HG03066 (cell line): Measurements from ENCODE around the gene ABHD12.
"Not testable (repeated sequence)": the region's sequence is repeated elsewhere in the genome, so short reads cannot be mapped to it uniquely, and the experiment has no call there.

Experiments
- ATAC-seq: cut with Tn5 transposase; IDR thresholded peaks from one replicate; pipeline ENCODE4 v1.9.1; 2021; ENCODE audit warnings: low read depth; ENCODE audit not compliant: unreplicated experiment

Gene ABHD12

GRCh38 chr20:25269057-25269832, 121.4 kb downstream of the ABHD12 start:
- ATAC-seq = no peak

- not testable (repeated sequence) for ATAC-seq
Measured at GRCh38 chr20:25260770-25261437, 129.7 kb downstream of the ABHD12 start.

GRCh38 chr20:25259788-25260254, 130.8 kb downstream of the ABHD12 start:
- no peak for ATAC-seq

GRCh38 chr20:25259358-25259757, 131.3 kb downstream of the ABHD12 start:
- ATAC-seq = no peak

- ATAC-seq = no peak
Measured at GRCh38 chr20:25258828-25259227, 131.8 kb downstream of the ABHD12 start.

- no peak for ATAC-seq
Measured at GRCh38 chr20:25258476-25258805, 132.2 kb downstream of the ABHD12 start.

- ATAC-seq = no peak
Measured at GRCh38 chr20:25257756-25258475, 132.7 kb downstream of the ABHD12 start.

- no peak for ATAC-seq
Measured at GRCh38 chr20:25257130-25257529, 133.5 kb downstream of the ABHD12 start.

GRCh38 chr20:25256226-25256859, 134.3 kb downstream of the ABHD12 start:
- ATAC-seq = no peak

- no peak for ATAC-seq
Measured at GRCh38 chr20:25254986-25255680, 135.5 kb downstream of the ABHD12 start.

GRCh38 chr20:25254571-25254970, 136.1 kb downstream of the ABHD12 start:
- no peak for ATAC-seq

GRCh38 chr20:25253606-25254275, 136.9 kb downstream of the ABHD12 start:
- no peak for ATAC-seq

- no peak for ATAC-seq
Measured at GRCh38 chr20:25252686-25253421, 137.8 kb downstream of the ABHD12 start.

- ATAC-seq = no peak
Measured at GRCh38 chr20:25252230-25252651, 138.4 kb downstream of the ABHD12 start.

- no peak for ATAC-seq
Measured at GRCh38 chr20:25251558-25251957, 139.1 kb downstream of the ABHD12 start.

GRCh38 chr20:25251019-25251418, 139.6 kb downstream of the ABHD12 start:
- ATAC-seq = no peak

- no peak for ATAC-seq
Measured at GRCh38 chr20:25250508-25250907, 140.1 kb downstream of the ABHD12 start.
